Measurements from ENCODE around the gene MTMR12. TPM values are rescaled to one million over a fixed set of nuclear protein-coding genes. Genes with fewer than 3 reads are reported as not detected.

The MTMR12 gene
- total and polyA plus RNA-seq, 2 donors (not counting 1 experiment from before 2014, with no cell fraction given): 18.5 to 18.6 TPM

DNA sequence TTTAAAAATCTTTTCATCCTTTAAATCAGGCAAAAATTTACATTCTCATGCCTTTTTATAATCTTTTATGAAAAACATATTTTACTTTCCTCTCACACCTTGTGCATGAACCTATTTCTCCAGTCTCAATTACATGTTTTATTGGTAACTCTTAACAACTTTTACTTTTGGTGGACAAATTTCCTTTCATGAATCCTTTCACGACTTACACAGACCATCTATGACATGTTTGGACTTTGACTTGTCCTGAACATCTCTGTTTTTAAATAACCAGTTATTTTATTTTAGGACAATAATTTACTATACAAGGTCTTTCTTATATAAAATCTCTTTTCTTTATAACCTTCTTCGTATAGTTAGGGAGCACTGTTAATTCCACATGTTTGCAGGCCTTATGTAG lies 26.5 kb upstream of the MTMR12 start:
- Histone ChIP-seq H3K4me3 (replicated peaks in 1 of 4; ENCODE audit: control extremely low read depth in 1 of 4, insufficient read depth in 1 of 4, low read depth in 3 of 4, low read length in 4 of 4) (no peak overlapping the region), H3K4me2 (ENCODE audit: extremely low read depth, insufficient read depth, low read length) (no peak overlapping the region), H3K9ac (ENCODE audit: insufficient read depth, low read length) (no peak overlapping the region), H3K79me2 (ENCODE audit: control insufficient read depth, insufficient read depth, low read length) (no peaks in the 10 kb centered on the region), H3K36me3 (ENCODE audit: control insufficient read depth, insufficient read depth, low read length) (no peaks in the 10 kb centered on the region), H3K9me3 (ENCODE audit: control insufficient read depth, insufficient read depth, low read depth, low read length) (no peaks in the 10 kb centered on the region), H4K20me1 (ENCODE audit: control insufficient read depth, extremely low read depth, insufficient read depth, low read length) (no peaks in the 10 kb centered on the region), H3K27me3 (ENCODE audit: control insufficient read depth, insufficient read depth, low read length) (no peaks in the 10 kb centered on the region), H2AFZ (ENCODE audit: low read length) (no peak overlapping the region), H3K4me1 (ENCODE audit: control insufficient read depth, extremely low read depth, insufficient read depth, low read length) (no peaks in the 10 kb centered on the region), H3K27ac (ENCODE audit: insufficient read depth, low read length) (no peak overlapping the region)
- peak; percentile 14 for DNase-seq (ENCODE audit: low read depth in 2 of 2)
- TF ChIP-seq, protein P1, sequence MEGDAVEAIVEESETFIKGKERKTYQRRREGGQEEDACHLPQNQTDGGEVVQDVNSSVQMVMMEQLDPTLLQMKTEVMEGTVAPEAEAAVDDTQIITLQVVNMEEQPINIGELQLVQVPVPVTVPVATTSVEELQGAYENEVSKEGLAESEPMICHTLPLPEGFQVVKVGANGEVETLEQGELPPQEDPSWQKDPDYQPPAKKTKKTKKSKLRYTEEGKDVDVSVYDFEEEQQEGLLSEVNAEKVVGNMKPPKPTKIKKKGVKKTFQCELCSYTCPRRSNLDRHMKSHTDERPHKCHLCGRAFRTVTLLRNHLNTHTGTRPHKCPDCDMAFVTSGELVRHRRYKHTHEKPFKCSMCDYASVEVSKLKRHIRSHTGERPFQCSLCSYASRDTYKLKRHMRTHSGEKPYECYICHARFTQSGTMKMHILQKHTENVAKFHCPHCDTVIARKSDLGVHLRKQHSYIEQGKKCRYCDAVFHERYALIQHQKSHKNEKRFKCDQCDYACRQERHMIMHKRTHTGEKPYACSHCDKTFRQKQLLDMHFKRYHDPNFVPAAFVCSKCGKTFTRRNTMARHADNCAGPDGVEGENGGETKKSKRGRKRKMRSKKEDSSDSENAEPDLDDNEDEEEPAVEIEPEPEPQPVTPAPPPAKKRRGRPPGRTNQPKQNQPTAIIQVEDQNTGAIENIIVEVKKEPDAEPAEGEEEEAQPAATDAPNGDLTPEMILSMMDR (conservative IDR thresholded peaks at IDR 0.05 in 1 of 2, IDR thresholded peaks at IDR 0.05 in 1 of 2; ENCODE audit: low read depth in 1 of 2, low read length in 2 of 2): no peak
- TF ChIP-seq EZH2 (IDR thresholded peaks at IDR 0.05; ENCODE audit: low read length, missing control alignments): no peak

DNA sequence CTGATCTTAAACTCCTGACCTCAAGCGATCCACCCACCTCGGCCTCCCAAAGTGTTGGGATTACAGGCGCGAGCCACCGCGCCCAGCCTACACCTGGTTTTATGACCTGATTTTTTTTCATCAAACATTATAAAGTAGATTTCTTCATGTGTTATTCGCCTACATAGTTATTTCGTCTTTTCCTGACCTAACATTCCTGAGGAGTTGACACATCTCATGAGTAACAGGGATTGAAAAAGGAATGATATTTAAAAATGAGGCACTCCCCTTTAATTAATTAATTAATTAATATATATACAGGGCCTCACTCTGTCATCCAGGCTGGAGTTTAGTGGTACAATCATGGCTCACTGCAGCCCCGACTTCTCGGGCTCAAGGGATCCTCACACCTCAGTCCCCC lies 20.2 kb upstream of the MTMR12 start:
- Histone ChIP-seq H3K9ac (ENCODE audit: insufficient read depth, low read length) (no peak overlapping the region), H3K36me3 (ENCODE audit: control insufficient read depth, insufficient read depth, low read length) (no peaks in the 10 kb centered on the region), H3K79me2 (ENCODE audit: control insufficient read depth, insufficient read depth, low read length) (no peaks in the 10 kb centered on the region), H3K27me3 (ENCODE audit: control insufficient read depth, insufficient read depth, low read length) (no peaks in the 10 kb centered on the region), H4K20me1 (ENCODE audit: control insufficient read depth, extremely low read depth, insufficient read depth, low read length) (no peaks in the 10 kb centered on the region), H3K9me3 (ENCODE audit: control insufficient read depth, insufficient read depth, low read depth, low read length) (no peaks in the 10 kb centered on the region), H2AFZ (ENCODE audit: low read length) (no peak overlapping the region), H3K4me1 (ENCODE audit: control insufficient read depth, extremely low read depth, insufficient read depth, low read length) (no peaks in the 10 kb centered on the region), H3K4me3 (replicated peaks in 1 of 4; ENCODE audit: control extremely low read depth in 1 of 4, insufficient read depth in 1 of 4, low read depth in 3 of 4, low read length in 4 of 4) (no peak overlapping the region), H3K4me2 (ENCODE audit: extremely low read depth, insufficient read depth, low read length) (no peak overlapping the region), H3K27ac (ENCODE audit: insufficient read depth, low read length) (no peak overlapping the region)
- TF ChIP-seq, protein P1 (conservative IDR thresholded peaks at IDR 0.05 in 1 of 2, IDR thresholded peaks at IDR 0.05 in 1 of 2; ENCODE audit: low read depth in 1 of 2, low read length in 2 of 2): no peak
- TF ChIP-seq EZH2 (IDR thresholded peaks at IDR 0.05; ENCODE audit: low read length, missing control alignments): no peak
- peak in 1 of 2 donors; percentile 40 for DNase-seq (ENCODE audit: low read depth in 2 of 2)

DNA sequence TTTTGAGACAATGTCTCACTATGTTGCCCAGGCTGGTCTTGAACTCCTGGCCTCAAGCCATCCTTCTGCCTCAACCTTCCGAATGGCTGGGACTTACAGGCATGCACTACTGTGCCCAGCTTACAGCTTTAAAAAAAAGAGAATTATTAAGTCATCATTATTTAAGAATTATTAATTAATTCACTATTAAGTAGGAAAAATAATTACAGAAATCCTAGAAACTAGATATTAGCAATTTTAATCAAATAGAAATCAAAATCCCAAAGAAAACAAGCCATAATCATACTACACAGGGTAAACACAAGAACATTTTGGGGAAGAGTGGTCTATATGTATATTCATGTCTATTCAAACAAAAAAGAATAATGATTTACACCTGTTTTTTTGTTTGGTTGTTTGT lies 19.6 kb upstream of the MTMR12 start:
- no peak overlapping the region for H3K9ac ChIP-seq (ENCODE audit: insufficient read depth, low read length)
- H3K27me3 ChIP-seq (ENCODE audit: control insufficient read depth, insufficient read depth, low read length): no peaks in the 10 kb centered on the region
- no peaks in the 10 kb centered on the region for H3K4me1 ChIP-seq (ENCODE audit: control insufficient read depth, extremely low read depth, insufficient read depth, low read length)
- TF ChIP-seq EZH2 (IDR thresholded peaks at IDR 0.05; ENCODE audit: low read length, missing control alignments): no peak
- TF ChIP-seq, protein P1 (conservative IDR thresholded peaks at IDR 0.05 in 1 of 2, IDR thresholded peaks at IDR 0.05 in 1 of 2; ENCODE audit: low read depth in 1 of 2, low read length in 2 of 2): no peak
- H3K4me3 ChIP-seq (replicated peaks in 1 of 4; ENCODE audit: control extremely low read depth in 1 of 4, insufficient read depth in 1 of 4, low read depth in 3 of 4, low read length in 4 of 4): no peak overlapping the region
- no peaks in the 10 kb centered on the region for H3K36me3 ChIP-seq (ENCODE audit: control insufficient read depth, insufficient read depth, low read length)
- no peak overlapping the region for H2AFZ ChIP-seq (ENCODE audit: low read length)
- no peaks in the 10 kb centered on the region for H3K9me3 ChIP-seq (ENCODE audit: control insufficient read depth, insufficient read depth, low read depth, low read length)
- no peaks in the 10 kb centered on the region for H3K79me2 ChIP-seq (ENCODE audit: control insufficient read depth, insufficient read depth, low read length)
- DNase-seq (ENCODE audit: low read depth in 2 of 2): no peak
- no peak overlapping the region for H3K27ac ChIP-seq (ENCODE audit: insufficient read depth, low read length)
- H3K4me2 ChIP-seq (ENCODE audit: extremely low read depth, insufficient read depth, low read length): no peak overlapping the region
- H4K20me1 ChIP-seq (ENCODE audit: control insufficient read depth, extremely low read depth, insufficient read depth, low read length): no peaks in the 10 kb centered on the region

All from fibroblast of lung (primary cell).